GM23338 (cell line): ENCODE data around the gene BLOC1S1.

Experiments used
- CREB1 ChIP-seq: fragments of 250-450 bp; sonication (Bioruptor Pico); IDR thresholded peaks from 2 replicates; pipeline ENCODE4 v1.5.0; 2020; ENCODE audit warnings: low read depth, mild to moderate bottlenecking, moderate library complexity
- CTCF ChIP-seq, 2 experiments: fragments of 200-600 bp in 1 of 2; sonication (generic) in 1 of 2; conservative IDR thresholded peaks; 2 replicates each; pipeline versions ENCODE4 v1.5.1 to v1.6.1; 2016 to 2017; ENCODE audit warnings: antibody characterized with exemption in 2 of 2, low read depth in 2 of 2, mild to moderate bottlenecking in 2 of 2, moderate library complexity in 1 of 2
- ETS1 ChIP-seq: IDR thresholded peaks from 2 replicates; pipeline ENCODE4 v1.6.1; 2016; ENCODE audit warnings: antibody characterized with exemption
- EZH2 ChIP-seq: fragments of 200-600 bp; sonication (generic); IDR thresholded peaks from one replicate; pipeline ENCODE4 v1.8.0; 2017; ENCODE audit warnings: antibody characterized with exemption, mild to moderate bottlenecking, low read depth; ENCODE audit not compliant: unreplicated experiment
- EZH2phosphoT487 ChIP-seq: fragments of 200-600 bp; sonication (generic); IDR thresholded peaks from one replicate; pipeline ENCODE4 v1.8.1; 2018; ENCODE audit warnings: antibody characterized with exemption; ENCODE audit not compliant: unreplicated experiment
- JUNB ChIP-seq: IDR thresholded peaks from one replicate; pipeline ENCODE4 v1.6.1; 2016; ENCODE audit warnings: antibody characterized with exemption; ENCODE audit not compliant: unreplicated experiment
- NANOG ChIP-seq: IDR thresholded peaks from 2 replicates; pipeline ENCODE4 v1.6.1; 2016; ENCODE audit warnings: antibody characterized with exemption, borderline replicate concordance
- POLR2AphosphoS5 ChIP-seq: IDR thresholded peaks from 2 replicates; pipeline ENCODE4 v1.6.1; 2016; ENCODE audit warnings: antibody characterized with exemption, low read depth
- REST ChIP-seq: IDR thresholded peaks from one replicate; pipeline ENCODE4 v1.6.1; 2018; ENCODE audit warnings: antibody characterized with exemption; ENCODE audit not compliant: unreplicated experiment
- STAT1 ChIP-seq: IDR thresholded peaks from one replicate; pipeline ENCODE4 v1.6.1; 2016; ENCODE audit warnings: antibody characterized with exemption; ENCODE audit not compliant: unreplicated experiment
- ZNF114 ChIP-seq: fragments of 250-450 bp; sonication (Bioruptor Pico); IDR thresholded peaks from 2 replicates; pipeline ENCODE4 v1.5.0; 2020; ENCODE audit warnings: mild to moderate bottlenecking, moderate library complexity
- ZNF331 ChIP-seq: fragments of 250-450 bp; sonication (Bioruptor Pico); IDR thresholded peaks from 2 replicates; pipeline ENCODE4 v1.5.0; 2020; ENCODE audit warnings: low read depth, mild to moderate bottlenecking, moderate library complexity
- ZNF462 ChIP-seq: fragments of 250-450 bp; sonication (Bioruptor Pico); IDR thresholded peaks from 2 replicates; pipeline ENCODE4 v1.5.0; 2020; ENCODE audit warnings: mild to moderate bottlenecking, moderate library complexity

- TF ChIP-seq REST (no peak), EZH2 (no peak), CTCF (conservative IDR thresholded peaks at IDR 0.05; ENCODE audit: low read depth in 2 of 2) (no peak), POLR2AphosphoS5 (no peak), EZH2phosphoT487 (no peak), CREB1 (CRISPR knock-in tag) (no peak), JUNB (no peak), ZNF114 (CRISPR knock-in tag) (no peak), NANOG (no peak), ZNF462 (no peak), ETS1 (no peak), STAT1 (no peak), ZNF331 (CRISPR knock-in tag) (no peak)
Measured at GRCh38 chr12:55704824-55705718, 10.8 kb upstream of the BLOC1S1 start.
